HL-60 (cell line): ENCODE results near the gene CTBP2.

ENCODE experiments used
- DNase-seq, 2 experiments: peaks; one replicate each; pipeline ENCODE4 v3.0.0-alpha.2; 2010 to 2020; ENCODE audit warnings: low read depth in 1 of 2, low spot score in 1 of 2
- H3K27ac ChIP-seq: fragments of 250-450 bp; sonication (Bioruptor Pico); replicated peaks from 2 replicates; pipeline ENCODE4 v1.5.1; 2020; ENCODE audit warnings: mild to moderate bottlenecking, moderate library complexity
- H3K27me3 ChIP-seq: fragments of 250-450 bp; sonication (Bioruptor Pico); 2 replicates; pipeline ENCODE4 v1.5.1; 2021; ENCODE audit warnings: mild to moderate bottlenecking, moderate library complexity; ENCODE audit not compliant: insufficient read depth, poor library complexity, severe bottlenecking
- H3K4me3 ChIP-seq: replicated peaks from 2 replicates; pipeline ENCODE4 v1.5.1; 2011; ENCODE audit warnings: mild to moderate bottlenecking, control low read depth, low read length; ENCODE audit not compliant: insufficient read depth
- GABPA ChIP-seq: IDR thresholded peaks from 2 replicates; pipeline ENCODE4 v1.6.1; 2012; ENCODE audit warnings: low read depth
- POLR2AphosphoS5 ChIP-seq: IDR thresholded peaks from 2 replicates; pipeline ENCODE4 v1.6.1; 2012; ENCODE audit warnings: low read depth
- SPI1 ChIP-seq: IDR thresholded peaks from 2 replicates; pipeline ENCODE4 v1.6.1; 2012; ENCODE audit warnings: low read depth, mild to moderate bottlenecking, borderline replicate concordance
- TF ChIP-seq, protein P1 (sequence below): IDR thresholded peaks from one replicate; pipeline ENCODE4 v1.5.1; 2011; ENCODE audit warnings: low read length, control low read depth, inconsistent platforms; ENCODE audit not compliant: insufficient read depth
- TF ChIP-seq, protein P2 (sequence below): IDR thresholded peaks from 2 replicates; pipeline ENCODE4 v1.6.1; 2012; ENCODE audit warnings: low read depth; ENCODE audit not compliant: insufficient replicate concordance

The CTBP2 gene

DNA sequence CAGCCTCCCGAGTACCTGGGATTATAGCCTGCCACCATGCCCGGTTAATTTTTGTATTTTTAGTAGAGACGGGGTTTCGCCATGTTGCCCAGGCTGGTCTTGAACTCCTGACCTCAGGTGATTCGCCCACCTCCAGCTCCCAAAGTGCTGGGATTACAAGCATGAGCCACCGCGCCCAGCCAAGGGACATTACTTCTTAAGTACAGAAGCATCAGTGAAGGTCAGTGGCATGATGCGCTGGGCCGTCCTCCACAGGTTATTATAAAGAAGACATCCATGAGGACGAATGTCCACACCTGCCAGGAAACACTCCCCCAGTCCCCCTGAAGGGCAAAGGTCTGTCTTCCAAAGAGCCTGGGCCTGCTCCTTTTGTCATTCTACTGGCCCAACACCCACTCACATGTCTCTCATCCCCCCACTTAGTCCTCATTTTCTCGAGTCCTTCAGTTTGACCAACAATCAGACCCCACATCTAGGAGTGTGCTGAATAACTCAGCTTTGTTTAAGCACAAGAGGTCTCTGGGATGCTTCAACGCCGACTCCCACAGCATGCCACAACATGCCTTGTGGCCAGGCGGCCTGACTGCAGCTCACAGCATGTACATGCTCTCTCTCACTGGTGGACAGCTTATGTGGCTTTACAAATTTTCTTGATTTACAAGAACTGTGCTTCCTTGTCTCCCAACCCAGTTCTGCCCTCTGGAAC lies 73.0 kb downstream of the CTBP2 start:
- TF ChIP-seq, protein P1, sequence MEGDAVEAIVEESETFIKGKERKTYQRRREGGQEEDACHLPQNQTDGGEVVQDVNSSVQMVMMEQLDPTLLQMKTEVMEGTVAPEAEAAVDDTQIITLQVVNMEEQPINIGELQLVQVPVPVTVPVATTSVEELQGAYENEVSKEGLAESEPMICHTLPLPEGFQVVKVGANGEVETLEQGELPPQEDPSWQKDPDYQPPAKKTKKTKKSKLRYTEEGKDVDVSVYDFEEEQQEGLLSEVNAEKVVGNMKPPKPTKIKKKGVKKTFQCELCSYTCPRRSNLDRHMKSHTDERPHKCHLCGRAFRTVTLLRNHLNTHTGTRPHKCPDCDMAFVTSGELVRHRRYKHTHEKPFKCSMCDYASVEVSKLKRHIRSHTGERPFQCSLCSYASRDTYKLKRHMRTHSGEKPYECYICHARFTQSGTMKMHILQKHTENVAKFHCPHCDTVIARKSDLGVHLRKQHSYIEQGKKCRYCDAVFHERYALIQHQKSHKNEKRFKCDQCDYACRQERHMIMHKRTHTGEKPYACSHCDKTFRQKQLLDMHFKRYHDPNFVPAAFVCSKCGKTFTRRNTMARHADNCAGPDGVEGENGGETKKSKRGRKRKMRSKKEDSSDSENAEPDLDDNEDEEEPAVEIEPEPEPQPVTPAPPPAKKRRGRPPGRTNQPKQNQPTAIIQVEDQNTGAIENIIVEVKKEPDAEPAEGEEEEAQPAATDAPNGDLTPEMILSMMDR = no peak
- TF ChIP-seq GABPA = no peak
- TF ChIP-seq SPI1 = no peak
- TF ChIP-seq, protein P2, sequence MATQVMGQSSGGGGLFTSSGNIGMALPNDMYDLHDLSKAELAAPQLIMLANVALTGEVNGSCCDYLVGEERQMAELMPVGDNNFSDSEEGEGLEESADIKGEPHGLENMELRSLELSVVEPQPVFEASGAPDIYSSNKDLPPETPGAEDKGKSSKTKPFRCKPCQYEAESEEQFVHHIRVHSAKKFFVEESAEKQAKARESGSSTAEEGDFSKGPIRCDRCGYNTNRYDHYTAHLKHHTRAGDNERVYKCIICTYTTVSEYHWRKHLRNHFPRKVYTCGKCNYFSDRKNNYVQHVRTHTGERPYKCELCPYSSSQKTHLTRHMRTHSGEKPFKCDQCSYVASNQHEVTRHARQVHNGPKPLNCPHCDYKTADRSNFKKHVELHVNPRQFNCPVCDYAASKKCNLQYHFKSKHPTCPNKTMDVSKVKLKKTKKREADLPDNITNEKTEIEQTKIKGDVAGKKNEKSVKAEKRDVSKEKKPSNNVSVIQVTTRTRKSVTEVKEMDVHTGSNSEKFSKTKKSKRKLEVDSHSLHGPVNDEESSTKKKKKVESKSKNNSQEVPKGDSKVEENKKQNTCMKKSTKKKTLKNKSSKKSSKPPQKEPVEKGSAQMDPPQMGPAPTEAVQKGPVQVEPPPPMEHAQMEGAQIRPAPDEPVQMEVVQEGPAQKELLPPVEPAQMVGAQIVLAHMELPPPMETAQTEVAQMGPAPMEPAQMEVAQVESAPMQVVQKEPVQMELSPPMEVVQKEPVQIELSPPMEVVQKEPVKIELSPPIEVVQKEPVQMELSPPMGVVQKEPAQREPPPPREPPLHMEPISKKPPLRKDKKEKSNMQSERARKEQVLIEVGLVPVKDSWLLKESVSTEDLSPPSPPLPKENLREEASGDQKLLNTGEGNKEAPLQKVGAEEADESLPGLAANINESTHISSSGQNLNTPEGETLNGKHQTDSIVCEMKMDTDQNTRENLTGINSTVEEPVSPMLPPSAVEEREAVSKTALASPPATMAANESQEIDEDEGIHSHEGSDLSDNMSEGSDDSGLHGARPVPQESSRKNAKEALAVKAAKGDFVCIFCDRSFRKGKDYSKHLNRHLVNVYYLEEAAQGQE = no peak
- TF ChIP-seq POLR2AphosphoS5 = no peak
- Histone ChIP-seq H3K4me3 (no peak overlapping the region), H3K27ac (no peak overlapping the region), H3K27me3 (no peaks in the 10 kb centered on the region)
- DNase-seq = no peak

DNA sequence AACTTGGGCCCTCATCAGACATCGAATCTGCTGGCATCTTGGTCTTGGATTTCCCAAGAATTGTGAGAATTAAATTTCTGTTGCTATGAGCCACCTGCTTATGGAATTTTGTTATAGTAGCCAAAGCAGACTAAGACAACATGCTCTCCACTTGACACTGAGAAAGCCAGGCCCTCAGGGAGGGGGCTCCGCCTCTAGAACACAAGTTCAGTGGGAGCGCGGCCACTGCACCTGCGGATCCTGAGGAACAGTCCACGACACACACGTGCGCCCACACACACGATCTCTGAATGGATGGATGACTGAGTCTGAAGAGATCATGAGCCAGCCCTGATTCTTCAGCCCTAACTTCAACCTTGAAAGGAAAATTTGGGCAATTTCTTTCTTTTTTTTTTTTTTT lies 73.7 kb downstream of the CTBP2 start:
- no peak for DNase-seq
- Histone ChIP-seq H3K27me3 (no peaks in the 10 kb centered on the region), H3K27ac (no peak overlapping the region), H3K4me3 (no peak overlapping the region)
- TF ChIP-seq, protein P2 = no peak
- TF ChIP-seq, protein P1 = no peak
- TF ChIP-seq GABPA = no peak
- no peak for TF ChIP-seq SPI1
- no peak for TF ChIP-seq POLR2AphosphoS5

DNA sequence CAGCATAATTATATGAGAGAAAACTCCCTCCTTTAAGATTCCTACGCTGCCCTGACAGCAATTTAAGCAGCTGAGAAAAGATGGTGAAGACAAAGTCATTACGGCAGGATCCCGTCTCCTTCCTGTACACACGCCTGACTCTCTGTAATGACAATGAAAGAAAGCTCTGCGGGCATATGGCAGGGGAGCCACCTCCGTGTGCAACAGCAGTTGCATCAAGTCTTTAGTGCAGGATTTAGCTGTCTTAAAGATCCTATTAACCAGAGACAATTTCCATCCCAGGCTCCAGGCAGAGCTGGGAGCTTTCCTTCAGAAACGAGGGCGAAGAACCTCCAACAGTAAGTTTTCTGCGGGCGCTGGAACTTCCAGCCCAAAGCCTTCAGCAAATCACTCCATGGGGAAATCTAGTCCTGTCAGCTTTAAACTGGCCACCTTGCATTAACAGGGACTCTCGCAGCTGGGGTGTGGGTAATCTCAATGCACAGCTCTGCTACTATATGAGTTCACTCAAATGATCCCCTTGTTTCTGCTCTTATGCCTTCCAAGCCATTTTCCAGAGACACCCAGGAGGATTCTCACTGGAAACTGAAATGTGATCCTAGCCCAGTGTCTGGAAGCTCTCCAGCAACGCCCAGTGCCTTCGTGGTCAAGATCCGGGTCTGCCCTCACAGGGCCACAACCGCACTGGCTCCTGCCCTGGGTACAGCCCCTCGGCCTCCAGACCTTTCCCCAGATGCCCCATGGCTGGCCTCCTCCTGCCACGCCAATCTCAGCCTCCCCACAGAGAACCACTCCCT lies 74.9 kb downstream of the CTBP2 start:
- Histone ChIP-seq H3K4me3 (no peak overlapping the region), H3K27me3 (no peaks in the 10 kb centered on the region), H3K27ac (no peak overlapping the region)
- no peak for DNase-seq
- TF ChIP-seq, protein P1 = no peak
